ENCODE results near the gene TOX2.
A peak's percentile ranks its signal among the peaks of the same experiment; 100 is the strongest.

TOX2 gene

DNA sequence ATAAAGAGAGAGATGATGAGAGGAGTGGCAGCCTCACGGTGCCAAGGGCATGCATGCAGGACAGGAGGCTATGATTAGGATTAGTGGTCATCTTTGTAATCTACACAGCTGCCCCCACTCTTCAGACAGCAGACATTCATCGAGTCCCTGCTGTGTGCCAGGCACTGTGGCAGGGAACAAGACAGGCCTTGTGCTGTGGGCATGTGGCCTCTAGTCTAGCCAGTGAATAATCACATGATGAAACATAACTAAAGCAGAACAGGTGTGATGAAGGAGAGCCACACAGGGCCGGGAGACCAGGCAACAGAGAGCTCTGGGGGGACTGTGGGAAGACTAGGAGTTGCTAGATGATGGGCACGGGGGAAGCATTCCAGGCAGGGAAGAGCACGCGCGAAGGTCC, 22.2 kb downstream of the TOX2 start:
- intact Hi-C loops (cut with DNase I), result no loop called here
- no peak for DNase-seq

DNA sequence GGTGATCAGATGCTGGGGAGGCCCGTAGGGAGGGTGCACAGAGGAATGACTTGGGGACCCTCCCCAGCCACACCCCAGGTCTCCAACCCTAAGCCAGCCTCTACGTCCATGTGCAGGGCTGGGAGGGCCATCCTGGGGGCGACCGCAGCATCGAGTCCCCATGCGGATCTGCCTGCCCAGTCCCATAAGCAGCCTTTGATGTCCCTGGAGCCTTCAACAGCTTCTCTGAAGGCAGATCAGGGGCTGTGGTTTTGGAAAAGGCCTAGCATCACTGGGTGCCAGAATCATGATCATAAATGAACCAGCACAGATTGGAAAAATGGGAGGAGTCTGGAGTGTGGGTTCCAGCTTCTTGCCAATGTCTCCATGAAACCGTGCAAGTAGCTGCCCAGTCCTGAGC, 22.9 kb downstream of the TOX2 start:
- intact Hi-C loops (cut with DNase I), result no loop called here

DNA sequence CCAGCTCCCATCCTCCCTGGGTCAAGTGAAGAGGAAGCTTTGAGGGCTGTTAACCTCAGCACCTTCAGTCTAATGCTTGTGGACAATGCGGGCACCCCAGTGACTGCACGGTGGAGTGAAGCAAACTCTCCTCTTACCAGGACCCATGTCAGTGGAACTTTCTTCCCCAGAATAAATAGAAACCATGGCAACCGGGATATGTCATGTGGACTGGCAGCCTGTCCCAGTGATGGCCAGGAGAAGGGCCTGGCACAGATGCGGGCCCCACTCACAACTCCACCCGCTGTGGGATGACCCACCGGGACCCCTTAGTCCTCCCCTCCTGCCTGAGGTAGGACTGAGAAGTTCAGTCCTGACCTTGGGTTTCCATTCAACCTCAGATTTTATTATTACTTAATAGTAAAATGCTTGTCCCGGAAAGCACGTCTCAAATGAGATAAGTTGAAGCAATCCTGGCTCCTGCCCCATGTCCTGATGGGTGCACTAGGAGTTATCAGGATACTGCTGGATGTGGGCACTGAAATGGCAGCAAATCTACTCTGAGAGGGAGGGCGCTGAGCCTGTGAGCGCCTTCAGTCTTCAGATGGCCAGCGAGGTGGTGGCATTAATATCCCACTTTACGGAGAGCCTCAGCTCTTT, 23.5 kb downstream of the TOX2 start:
- DNase-seq, result no peak
- intact Hi-C loops (cut with DNase I), result no loop called here

More for the DNA sequence above, 22.9 kb downstream of the TOX2 start:
- DNase-seq, result no peak

DNA sequence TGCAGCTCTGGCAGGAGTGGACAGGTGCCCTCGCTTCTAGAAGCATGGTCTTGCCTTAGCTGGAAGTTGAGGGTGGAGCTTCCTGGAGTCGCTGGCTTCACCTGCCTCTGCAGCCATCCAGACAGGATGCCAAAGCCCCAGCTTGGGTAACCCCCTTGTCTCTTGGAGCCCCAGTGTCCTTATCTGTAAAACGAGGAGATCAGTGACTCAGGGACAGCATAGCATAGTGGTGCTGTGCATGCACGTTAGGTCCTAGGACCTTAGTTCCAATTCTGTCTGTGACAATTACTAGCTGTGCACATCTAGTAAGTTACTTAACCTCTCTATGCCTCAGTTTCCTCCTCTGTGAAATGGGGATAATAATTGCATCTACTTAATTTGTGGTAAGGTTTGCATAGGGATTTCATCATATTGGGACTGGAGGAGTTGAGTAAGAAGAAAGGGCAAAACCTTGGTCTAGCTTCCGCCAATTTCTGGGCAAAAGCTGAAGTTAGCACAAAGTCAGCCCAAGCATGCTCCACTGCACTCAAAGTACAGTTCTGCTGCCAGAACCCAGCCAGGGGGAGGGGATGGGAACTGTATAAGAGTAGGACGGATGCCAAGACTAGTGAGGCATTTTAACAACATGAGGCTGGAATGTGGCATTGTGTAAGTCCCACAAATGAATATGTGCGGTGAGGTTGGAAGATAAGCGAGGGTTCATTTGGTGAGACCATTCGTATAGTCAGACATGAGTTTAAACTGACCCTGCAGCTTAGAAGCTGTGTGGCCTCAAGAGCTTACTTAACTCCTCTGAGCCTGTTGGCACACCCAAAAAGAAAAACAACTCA, 24.5 kb downstream of the TOX2 start:
- intact Hi-C loops (cut with DNase I), result no loop called here
- DNase-seq, result peak in 9 of 42 donors; percentile 17 to 54 (median 39)

DNA sequence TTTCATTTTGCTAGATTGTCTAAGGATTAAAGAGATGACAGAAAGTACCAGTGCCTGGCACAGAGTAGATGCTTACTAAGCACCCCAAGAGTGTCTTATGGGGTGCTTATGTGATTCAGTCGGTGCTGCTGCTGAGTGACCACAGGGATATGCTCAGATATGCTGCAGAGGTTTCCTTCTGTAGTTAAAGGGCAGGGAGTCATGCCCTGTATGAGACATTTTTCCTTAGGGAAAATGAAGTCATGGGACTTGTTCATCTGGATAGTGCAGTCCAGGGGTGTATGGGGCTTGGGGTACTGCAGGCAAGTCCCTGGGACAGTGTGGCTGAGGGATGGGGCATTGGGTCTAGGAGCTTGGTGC, 25.1 kb downstream of the TOX2 start:
- intact Hi-C loops (cut with DNase I), result no loop called here
- DNase-seq, result no peak

DNA sequence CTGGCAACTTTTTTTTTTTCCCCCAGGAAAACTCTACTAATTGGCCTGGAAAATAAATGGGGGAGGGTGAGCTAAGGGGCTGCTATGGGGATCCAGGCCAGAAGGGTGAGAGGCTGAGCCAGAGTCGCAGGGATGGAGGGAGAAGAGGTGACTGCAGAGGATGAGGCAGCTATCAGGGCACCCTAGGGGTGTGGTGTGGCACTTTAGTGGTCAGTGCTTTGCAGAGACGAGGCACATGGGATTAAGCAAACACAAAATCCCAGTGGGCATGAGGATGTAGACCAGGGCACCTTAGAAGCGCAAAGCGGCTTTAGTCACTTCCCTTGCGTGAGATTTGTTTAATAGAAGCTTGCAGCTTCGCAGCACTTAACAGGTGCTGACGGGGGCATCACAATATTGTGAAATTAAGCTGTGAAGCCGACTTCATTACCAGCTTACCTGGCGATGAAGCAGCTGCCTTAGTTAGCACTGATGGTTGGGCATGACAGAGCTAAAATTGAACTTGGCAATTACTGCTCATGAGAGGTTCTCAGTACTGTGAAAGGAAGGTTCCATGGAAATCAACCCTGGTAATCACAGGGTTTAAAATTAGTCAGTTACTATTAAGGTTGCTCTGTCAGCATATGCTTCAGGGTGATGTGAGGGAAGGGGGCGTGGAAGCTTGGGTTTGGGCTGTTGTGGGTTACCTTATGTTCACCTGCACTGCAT, 26.0 kb downstream of the TOX2 start:
- DNase-seq, result peak in 30 of 42 donors; percentile 16 to 79 (median 46)
- intact Hi-C loops (cut with DNase I), result no loop called here

DNA sequence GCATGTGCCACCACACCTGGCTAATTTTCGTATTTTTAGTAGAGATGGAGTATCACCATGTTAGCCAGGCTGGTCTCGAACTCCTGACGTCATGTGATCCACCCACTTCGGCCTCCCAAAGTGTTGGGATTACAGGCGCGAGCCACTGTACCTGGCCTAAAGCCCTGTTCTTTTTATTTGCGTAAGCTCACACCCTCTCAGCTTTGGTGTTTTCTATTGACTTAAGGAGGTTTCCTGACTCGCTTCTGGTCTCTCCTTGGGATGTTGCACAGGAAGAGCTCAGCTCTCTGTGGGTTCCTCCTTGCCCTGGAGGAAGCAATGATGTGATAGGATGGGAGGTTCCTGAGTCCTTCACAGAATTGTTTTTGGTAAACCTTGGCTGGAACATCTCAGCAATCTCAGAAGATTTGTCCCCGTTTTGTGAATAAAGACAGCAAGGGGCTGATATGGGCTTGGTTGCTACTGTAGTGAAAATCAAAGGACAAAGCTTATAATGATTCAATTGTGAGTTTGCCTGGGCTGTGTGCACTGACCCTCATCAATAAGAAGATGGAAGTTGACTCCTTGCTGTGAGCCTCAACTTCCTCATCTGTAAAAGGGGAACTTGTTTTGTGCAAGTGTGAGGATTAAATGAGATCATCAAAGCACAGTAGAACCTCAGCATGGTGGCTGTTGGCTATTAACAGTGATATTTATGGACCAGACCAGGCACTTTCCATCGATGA, 27.0 kb downstream of the TOX2 start:
- DNase-seq, result no peak
- intact Hi-C loops (cut with DNase I), result no loop called here

DNA sequence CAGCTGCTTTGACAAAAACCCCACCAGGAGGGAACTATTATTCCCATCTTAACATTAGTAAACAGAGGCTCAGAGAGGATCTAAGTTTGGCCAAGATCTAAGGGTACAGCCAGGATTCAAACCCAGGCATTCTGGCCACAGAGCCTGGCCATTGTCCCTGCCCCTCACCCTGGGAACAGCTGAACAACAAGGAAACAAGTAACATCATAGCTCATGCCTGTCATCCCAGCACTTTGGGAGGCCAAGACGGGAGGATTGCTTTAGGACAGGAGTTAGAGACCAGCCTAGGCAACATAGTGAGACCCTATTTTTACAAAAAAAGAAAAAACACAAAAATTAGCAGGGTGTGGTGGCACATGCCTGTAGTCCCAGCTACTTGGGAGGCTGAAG, 27.5 kb downstream of the TOX2 start:
- intact Hi-C loops (cut with DNase I), result no loop called here
- DNase-seq, result no peak

DNA sequence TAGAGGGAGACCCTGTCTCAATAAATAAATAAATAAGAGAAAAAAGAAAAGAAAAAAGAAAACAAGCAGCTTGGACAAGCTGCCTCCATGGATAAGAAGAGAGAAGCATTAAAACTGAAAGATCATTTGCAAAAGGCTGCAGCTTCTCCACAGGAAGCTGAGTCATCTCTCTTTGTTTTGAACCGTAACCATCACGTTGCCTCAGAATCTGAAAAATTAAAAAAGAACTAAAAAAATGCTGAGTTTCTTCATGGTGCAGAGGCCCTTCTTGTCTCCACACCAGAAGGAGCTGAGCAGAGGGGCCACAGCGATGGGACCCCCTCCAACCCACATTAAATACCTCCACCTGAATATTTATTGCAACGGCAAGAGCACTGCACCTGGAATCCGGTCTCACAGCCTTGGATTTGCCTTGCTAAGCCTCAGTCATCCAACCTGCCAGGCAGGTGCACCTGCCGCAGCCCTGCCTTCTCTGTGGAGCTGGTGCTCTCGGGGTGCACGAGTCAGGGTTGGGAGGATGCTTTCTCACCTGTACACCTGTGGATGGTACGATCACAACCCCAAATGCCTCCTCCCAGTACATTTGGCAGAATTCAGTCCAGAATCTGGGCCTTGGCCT, 28.1 kb downstream of the TOX2 start:
- DNase-seq, result peak in 9 of 42 donors; percentile 15 to 58 (median 25)
- intact Hi-C loops (cut with DNase I), result no loop called here

DNA sequence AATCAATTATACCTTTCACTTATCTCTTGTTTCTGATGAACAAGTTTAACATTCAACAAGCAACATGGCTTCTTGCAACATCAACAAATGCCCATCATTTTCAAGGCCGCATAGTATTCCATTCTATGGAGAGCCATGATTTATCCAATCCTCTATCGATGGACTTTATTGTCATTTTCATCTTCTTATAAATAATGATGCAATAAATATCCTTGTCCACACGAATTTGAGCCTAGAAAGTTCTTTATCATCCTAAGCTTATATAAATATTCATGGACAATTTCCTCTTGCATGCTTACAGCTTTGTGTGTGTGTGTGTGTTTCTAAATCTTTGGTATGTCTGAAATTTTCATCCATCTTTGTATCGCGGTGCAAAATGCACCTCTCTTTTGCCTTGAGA, 29.1 kb downstream of the TOX2 start:
- no peak for DNase-seq

DNA sequence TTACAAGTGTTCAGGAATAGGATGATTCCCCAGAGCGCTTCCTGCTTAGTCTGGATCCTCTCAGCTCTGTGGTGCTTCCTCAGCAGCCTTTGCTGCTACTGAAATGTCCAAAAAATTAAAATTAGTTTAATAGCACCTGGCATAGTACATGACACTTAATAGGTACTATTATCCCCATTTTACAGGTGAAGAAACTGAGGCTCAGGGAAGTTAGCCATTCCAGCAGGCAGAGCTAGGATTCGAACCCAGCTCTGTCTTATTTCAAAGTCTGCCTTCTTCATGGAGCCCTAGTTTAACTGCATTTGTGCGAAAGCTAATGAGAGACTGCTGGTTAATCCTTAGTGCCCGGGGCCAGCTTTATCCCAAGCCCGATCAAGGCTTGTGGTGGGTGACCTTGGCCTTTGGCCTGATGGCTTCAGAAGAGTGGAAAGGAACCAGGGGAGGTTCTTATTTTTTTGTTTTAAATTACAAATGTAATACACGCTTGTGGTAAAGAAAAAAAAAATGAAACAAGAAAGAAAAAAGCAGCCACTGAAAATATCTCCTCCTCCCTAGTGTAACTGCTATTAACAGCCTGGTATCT, 30.1 kb downstream of the TOX2 start:
- DNase-seq, result no peak
- intact Hi-C loops (cut with DNase I), result no loop called here

More for the DNA sequence above, 29.1 kb downstream of the TOX2 start:
- intact Hi-C loops (cut with DNase I), result no loop called here

DNA sequence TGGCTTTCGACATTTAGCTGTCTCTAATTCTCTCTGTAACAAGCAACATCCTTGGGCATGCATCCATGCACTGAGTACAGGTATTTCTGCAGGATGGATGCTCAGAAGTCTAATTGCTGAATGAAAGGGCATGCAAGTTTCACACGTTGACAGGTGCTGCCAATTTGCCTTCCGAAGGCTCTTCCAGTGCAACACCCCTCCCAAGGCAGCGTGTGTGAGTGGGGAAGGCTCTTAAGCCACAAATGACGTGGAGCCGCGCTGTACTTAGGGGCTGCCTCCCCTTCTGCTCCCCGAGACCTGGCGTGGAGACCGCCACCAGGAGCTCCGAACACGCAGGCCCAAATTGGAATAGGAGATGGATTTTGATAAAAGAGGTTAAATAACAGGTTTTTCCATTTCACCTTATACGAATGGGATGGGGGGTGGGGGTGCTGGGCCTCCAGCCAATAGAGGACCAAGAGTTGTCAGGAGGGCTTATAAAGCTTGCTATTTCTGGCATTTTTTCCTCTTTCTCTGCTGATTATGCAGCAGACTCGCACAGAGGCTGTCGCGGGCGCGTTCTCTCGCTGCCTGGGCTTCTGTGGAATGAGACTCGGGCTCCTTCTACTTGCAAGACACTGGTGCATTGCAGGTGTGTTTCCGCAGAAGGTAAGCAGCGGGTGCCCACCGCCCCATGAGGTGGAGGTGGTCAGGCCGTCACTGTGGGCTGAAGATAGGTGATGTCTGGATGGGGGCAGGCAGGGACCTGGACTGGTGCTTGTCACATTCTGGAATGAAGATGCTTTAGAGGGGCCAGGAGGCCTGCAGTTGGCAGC, 30.9 kb downstream of the TOX2 start:
- intact Hi-C loops (cut with DNase I), result no loop called here
- DNase-seq, result no peak

DNA sequence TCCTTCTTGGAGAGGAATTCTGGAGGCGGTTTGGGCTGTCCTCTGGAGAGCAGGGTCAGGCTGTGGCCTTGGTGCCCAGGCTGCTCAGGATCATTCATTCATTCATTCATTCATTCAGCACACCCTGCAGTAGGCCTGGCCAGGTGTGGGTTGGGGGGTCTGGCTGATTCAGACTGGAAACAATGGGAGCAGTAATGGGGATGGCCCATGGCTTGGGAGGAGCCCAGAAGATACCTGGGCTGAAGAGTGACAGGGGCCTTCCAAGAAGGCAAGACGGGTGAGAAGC, 31.5 kb downstream of the TOX2 start:
- DNase-seq, result no peak
- intact Hi-C loops (cut with DNase I), result no loop called here

DNA sequence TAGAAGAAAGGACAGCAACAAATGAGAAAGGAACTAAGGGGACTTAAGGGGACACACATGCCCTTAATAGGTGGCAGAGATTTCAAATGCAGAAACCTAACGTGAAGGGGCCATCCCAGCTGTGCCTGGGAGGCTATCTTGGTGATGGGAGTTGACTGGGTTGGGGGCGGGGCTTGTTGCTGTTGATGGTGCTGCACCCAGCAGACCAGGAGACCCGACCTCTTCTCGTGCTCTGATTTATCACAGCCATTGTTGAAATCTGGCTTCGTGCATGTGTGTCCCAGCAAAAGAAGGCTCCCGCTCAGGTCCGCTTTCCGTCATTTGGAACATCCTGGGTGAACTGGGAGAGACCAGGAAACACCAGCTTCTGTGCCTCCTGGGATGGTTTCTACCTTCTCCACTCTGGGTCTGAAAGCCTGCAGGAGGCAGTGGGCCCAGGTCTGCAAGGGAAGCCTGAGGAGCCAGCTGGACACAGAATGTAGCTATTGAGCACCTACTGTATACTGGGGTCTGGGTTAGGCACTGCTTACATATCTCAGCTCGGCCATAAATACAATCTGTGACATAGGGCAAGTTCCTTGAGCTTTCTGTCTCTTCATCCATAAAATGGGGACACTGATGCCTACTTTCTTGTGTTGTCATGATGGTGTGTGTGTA, 32.1 kb downstream of the TOX2 start:
- intact Hi-C loops (cut with DNase I), result no loop called here
- no peak for DNase-seq

DNA sequence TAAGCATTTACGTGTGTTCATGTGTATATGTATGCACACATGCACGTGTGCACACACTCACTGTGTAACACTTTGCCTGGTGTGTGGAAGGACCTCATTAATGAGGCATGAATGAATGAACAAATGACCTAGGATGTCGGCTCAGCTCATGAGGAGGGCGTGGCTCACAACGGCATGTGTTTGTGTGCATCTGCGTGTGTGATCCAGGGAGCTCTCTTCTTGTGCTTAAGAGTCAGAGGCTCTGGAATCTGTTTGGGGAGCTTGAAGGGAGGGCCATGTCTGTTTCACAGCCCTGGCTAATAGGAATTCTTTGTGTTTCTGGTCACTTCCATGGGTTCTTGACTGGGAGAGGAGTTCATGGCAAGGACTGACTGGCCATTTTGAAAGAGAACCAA, 32.7 kb downstream of the TOX2 start:
- intact Hi-C loops (cut with DNase I), result no loop called here

DNA sequence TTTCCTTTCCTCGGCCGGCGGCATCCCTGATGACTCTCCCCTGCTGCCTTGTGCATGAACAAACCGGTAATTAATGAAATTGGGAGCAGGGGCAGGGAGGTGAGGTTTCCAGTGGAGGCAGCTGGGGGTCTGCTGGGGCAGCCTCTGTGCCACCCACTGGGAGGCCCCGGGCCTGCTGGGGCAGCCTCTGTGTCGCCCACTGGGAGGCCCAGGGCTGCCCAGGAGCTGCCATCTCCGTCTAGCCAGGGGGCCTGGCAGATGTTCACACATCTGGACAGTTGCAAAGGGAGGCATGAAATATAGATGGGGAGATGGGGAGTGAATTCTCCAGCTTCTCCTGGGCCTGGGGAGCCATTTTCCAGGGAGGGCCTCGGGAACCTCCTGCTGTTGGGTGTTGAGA, 33.8 kb downstream of the TOX2 start:
- DNase-seq, result no peak
- intact Hi-C loops (cut with DNase I), result no loop called here

More for the DNA sequence above, 32.7 kb downstream of the TOX2 start:
- no peak for DNase-seq

DNA sequence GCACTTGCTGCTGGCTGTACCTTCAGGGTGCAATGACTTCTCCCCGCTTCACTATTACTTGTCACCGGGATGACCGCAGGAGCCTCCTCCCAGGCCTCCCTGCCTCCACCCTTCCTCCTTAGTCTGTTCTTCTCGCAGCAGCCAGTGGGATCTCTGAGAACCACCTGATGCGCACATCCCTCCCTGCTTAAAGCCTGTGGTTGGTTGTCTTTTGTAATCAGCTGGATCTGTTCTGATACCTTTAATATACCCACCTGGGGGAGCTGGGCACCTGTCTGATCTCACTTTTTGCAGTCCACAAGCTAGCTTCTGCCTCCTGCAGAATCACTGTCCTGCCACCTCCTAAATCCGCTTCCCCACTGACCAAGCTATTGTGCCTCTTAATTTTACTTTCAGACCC, 34.6 kb downstream of the TOX2 start:
- DNase-seq, result no peak

More for the DNA sequence above, 34.6 kb downstream of the TOX2 start:
- intact Hi-C loops (cut with DNase I), result no loop called here
